ENCODE data around the gene CAMK1G. TPM values are rescaled to one million over a fixed set of nuclear protein-coding genes. Genes with fewer than 3 reads are reported as not detected.

The CAMK1G gene
- total RNA-seq, 2 experiments from 2014 or later: not detected

DNA sequence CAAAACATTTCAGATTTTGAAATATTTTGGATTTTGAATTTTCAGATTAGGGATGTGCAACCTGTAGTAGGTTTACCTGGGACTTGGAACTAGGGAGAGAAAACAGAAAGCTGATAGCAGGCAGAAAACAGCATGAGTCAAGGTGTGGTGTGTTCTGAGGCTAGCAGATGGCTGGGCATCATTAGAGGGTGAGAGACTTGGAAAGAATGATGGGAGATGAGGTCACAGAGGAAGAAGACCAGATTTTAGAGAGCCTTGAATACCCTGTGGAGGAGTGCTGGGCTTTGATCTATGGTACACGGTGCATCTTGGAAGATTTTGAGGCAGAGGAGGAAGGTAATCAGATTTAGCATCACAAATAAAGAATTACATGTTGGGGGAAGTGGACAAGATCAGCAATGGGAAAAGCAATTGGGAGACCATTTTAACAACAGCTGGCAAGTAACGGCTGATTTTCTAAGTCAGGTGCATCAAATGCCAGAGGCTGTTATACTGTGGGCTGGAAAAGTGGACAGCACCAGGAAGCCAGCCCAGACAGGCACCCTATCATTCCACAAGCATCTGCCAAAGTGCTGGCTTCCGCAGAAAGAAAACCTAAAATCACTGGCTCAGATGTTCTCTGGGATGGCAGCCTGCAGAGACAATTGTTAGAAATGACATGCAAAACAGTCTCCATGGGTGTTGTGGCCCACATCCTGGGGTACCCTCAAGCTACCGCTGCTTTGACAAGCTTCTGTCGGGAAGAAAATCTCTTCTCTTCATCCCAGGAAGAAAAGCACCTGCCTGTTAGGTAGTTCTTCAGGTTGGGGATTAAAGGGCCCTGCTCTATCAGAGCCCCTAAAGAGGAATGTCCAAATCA is 30.9 kb upstream of the CAMK1G start:
- H3K4me3 Mint-ChIP-seq: no peak overlapping the region
- CTCF ChIA-PET: no interaction called here
- ATAC-seq (no peak), DNase-seq (no peak)
- no peaks in the 10 kb centered on the region for H3K4me1 Mint-ChIP-seq
- no peaks in the 10 kb centered on the region for H3K36me3 Mint-ChIP-seq
- peaks cover 43% of the 10 kb centered on the region for H3K27me3 Mint-ChIP-seq
- H3K27ac Mint-ChIP-seq: no peak overlapping the region
- H3K9me3 Mint-ChIP-seq (ENCODE audit: low read depth): no peaks in the 10 kb centered on the region

DNA sequence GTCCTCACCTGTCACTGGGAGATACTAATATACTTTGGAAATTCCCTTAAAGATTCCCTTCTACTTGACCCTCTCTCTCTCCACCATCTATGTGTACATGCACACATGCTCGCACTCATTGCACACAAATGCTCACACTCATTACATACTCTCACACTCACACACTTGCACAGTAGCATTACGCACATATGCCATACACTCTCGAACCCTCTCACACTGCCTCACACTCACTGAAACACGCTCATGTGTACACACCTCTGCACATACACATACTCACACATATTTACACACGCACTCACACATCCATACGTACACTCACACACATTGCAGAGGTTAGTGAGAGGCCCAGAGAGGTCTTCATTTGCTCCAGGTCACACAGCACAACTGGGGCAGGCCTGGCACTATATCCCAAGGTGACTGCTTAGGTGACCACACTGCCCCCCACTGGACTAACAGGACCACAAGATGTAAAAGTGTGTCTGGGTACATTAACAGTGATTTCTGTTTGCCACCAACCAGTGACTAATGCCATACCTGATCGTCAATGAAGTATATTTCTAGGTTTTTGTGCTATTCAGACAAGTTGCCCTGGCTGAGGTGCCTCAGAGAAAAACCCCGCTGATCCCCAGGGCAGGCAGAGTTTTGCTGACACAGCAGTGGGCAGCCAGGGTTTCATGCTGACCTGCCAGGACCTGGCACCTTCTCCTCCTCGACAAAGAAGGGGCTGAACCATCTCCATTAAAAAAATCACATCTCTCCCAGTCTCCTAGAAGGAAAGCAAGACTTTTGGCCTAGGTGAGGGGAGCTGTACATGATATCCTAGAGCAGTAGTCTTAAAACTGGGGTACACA is 28.5 kb upstream of the CAMK1G start:
- Mint-ChIP-seq H3K9me3 (ENCODE audit: low read depth) (no peaks in the 10 kb centered on the region), H3K4me1 (no peaks in the 10 kb centered on the region), H3K27me3 (peaks cover 29% of the 10 kb centered on the region), H3K36me3 (no peaks in the 10 kb centered on the region), H3K27ac (no peak overlapping the region), H3K4me3 (no peak overlapping the region)
- CTCF ChIA-PET: no interaction called here
- DNase-seq: no peak
- no peak for ATAC-seq

DNA sequence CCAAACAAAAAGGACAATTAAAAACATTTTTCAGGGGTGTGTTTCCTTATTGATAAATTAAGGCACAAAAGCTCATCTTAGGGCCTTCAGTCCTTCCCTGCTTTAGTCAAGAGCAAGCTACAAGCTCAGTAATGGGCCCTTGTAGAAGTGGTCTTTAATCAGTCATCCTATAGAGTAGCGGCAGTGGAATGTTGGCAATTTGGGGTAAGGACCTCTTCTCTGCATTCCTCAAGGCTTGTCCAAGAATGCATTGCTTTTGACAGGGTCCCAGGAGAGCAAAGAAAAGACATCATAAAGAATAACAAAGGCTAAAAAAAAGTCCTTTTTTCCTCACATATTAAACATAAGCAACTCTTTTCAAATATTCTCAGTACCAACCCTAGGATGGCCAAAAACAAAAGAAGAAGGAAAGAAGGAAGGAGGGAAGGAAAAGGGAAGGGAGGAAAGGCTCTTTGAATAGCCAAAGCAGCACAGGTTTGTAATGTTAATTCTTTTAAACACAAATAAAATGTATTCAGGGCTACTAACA is 27.3 kb upstream of the CAMK1G start:
- Mint-ChIP-seq H3K4me3 (no peak overlapping the region), H3K4me1 (no peaks in the 10 kb centered on the region), H3K27me3 (peaks cover 23% of the 10 kb centered on the region), H3K27ac (no peak overlapping the region), H3K9me3 (ENCODE audit: low read depth) (no peaks in the 10 kb centered on the region), H3K36me3 (no peaks in the 10 kb centered on the region)
- DNase-seq (no peak), ATAC-seq (no peak)
- CTCF ChIA-PET: interaction anchor here (0.8 to 1.2 kb wide), 2 partner anchors 11 to 12 kb away, joined by 3 to 6 read pairs; no protein-coding TSS in a partner anchor

- Mint-ChIP-seq H3K36me3 (no peaks in the 10 kb centered on the region), H3K4me3 (no peak overlapping the region), H3K4me1 (no peaks in the 10 kb centered on the region), H3K27ac (no peak overlapping the region), H3K9me3 (ENCODE audit: low read depth) (no peaks in the 10 kb centered on the region), H3K27me3 (peaks cover 21% of the 10 kb centered on the region)
- CTCF ChIA-PET: interaction anchor here (0.9 kb wide), 1 partner anchor 9 kb away, joined by 4 read pairs; no protein-coding TSS in a partner anchor
- ATAC-seq (no peak), DNase-seq (no peak)
Observed at GRCh38 chr1:209557221-209557620, 26.3 kb upstream of the CAMK1G start.

DNA sequence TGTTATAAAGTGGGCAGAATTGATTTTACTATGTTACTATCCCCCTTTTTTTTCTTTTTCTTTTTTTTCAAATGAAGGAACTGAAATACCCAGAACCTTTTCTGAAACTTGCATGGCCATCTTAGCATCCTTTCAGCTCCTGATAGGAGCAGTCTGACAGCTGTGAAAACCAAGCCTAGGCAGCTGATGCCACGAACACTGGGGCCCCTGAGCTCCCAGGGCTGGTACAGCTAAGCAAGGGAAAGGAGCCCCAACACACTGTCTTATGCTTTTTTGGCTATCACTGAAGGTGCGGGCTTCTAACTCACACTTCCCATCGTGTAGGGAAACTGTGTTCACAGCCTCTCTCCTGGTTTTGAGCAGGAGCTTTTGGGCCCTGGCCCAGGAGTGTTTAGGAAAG is 23.0 kb upstream of the CAMK1G start:
- no peak overlapping the region for H3K4me3 Mint-ChIP-seq
- CTCF ChIA-PET: interaction anchor here (1.0 to 1.6 kb wide), 4 partner anchors 9 to 176 kb away, joined by 3 to 5 read pairs (median 3); no protein-coding TSS in a partner anchor
- no peaks in the 10 kb centered on the region for H3K9me3 Mint-ChIP-seq (ENCODE audit: low read depth)
- no peaks in the 10 kb centered on the region for H3K4me1 Mint-ChIP-seq
- DNase-seq: no peak
- H3K27ac Mint-ChIP-seq: no peak overlapping the region
- no peaks in the 10 kb centered on the region for H3K36me3 Mint-ChIP-seq
- H3K27me3 Mint-ChIP-seq: peaks cover 19% of the 10 kb centered on the region
- no peak for ATAC-seq

DNA sequence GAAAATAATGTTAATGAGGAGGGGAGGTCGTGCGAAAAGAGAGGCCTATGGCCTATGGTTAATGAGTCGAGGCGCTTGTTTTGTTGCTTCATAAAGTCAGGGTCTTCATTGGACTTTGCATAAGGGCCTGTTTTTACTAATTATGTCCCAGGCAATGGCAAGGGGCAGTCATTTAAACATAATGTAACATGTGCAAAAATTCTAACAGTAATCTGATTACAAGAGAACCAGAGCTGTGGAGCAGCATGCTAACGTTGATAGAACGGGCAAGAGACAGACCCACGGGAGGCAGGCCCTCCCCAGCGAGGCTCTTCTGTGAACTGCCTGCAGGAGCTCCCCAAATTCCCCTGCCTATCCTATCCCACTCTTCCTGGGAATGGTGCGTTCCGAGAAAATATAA is 22.6 kb upstream of the CAMK1G start:
- DNase-seq: no peak
- Mint-ChIP-seq H3K27me3 (peaks cover 20% of the 10 kb centered on the region), H3K9me3 (ENCODE audit: low read depth) (no peaks in the 10 kb centered on the region), H3K4me1 (no peaks in the 10 kb centered on the region), H3K4me3 (no peak overlapping the region), H3K27ac (no peak overlapping the region), H3K36me3 (no peaks in the 10 kb centered on the region)
- ATAC-seq: no peak
- CTCF ChIA-PET: interaction anchor here (1.0 to 1.6 kb wide), 3 partner anchors 8 to 176 kb away, joined by 3 to 5 read pairs (median 3); no protein-coding TSS in a partner anchor

- CTCF ChIA-PET: interaction anchor here (1.5 kb wide), 1 partner anchor 66 kb away, joined by 3 read pairs; no protein-coding TSS in a partner anchor
- no peaks in the 10 kb centered on the region for H3K9me3 Mint-ChIP-seq (ENCODE audit: low read depth)
- peaks cover 20% of the 10 kb centered on the region for H3K27me3 Mint-ChIP-seq
- no peaks in the 10 kb centered on the region for H3K36me3 Mint-ChIP-seq
- no peak for DNase-seq
- no peaks in the 10 kb centered on the region for H3K4me1 Mint-ChIP-seq
- H3K4me3 Mint-ChIP-seq: no peak overlapping the region
- no peak overlapping the region for H3K27ac Mint-ChIP-seq
- ATAC-seq: no peak
Observed at GRCh38 chr1:209561532-209561931, 22.0 kb upstream of the CAMK1G start.

- Mint-ChIP-seq H3K36me3 (no peaks in the 10 kb centered on the region), H3K4me3 (no peak overlapping the region), H3K4me1 (peaks cover 6% of the 10 kb centered on the region), H3K9me3 (ENCODE audit: low read depth) (no peaks in the 10 kb centered on the region), H3K27ac (no peak overlapping the region), H3K27me3 (peaks cover 29% of the 10 kb centered on the region)
- DNase-seq: no peak
- CTCF ChIA-PET: interaction anchor here (1.1 to 3.5 kb wide), 7 partner anchors 12 to 362 kb away, joined by 3 to 29 read pairs (median 5); no protein-coding TSS in a partner anchor
- ATAC-seq: no peak
Observed at GRCh38 chr1:209564849-209565248, 18.7 kb upstream of the CAMK1G start.

GRCh38 chr1:209565759-209566678 is 17.5 kb upstream of the CAMK1G start:
- no peak overlapping the region for H3K27ac Mint-ChIP-seq
- peaks cover 38% of the 10 kb centered on the region for H3K27me3 Mint-ChIP-seq
- CTCF ChIA-PET: interaction anchor here (0.6 to 3.5 kb wide), 34 partner anchors 9 to 779 kb away, joined by 3 to 29 read pairs (median 4); partner anchors contain the start of genes CAMK1G and G0S2
- peaks cover 9% of the 10 kb centered on the region for H3K4me1 Mint-ChIP-seq
- H3K9me3 Mint-ChIP-seq (ENCODE audit: low read depth): no peaks in the 10 kb centered on the region
- no peaks in the 10 kb centered on the region for H3K36me3 Mint-ChIP-seq
- H3K4me3 Mint-ChIP-seq: no peak overlapping the region
- ATAC-seq: peak; percentile 89
- peak; percentile 85 for DNase-seq

- H3K36me3 Mint-ChIP-seq: no peaks in the 10 kb centered on the region
- H3K27me3 Mint-ChIP-seq: peaks cover 45% of the 10 kb centered on the region
- H3K4me1 Mint-ChIP-seq: peaks cover 9% of the 10 kb centered on the region
Observed at GRCh38 chr1:209567698-209568175, 15.8 kb upstream of the CAMK1G start.

DNA sequence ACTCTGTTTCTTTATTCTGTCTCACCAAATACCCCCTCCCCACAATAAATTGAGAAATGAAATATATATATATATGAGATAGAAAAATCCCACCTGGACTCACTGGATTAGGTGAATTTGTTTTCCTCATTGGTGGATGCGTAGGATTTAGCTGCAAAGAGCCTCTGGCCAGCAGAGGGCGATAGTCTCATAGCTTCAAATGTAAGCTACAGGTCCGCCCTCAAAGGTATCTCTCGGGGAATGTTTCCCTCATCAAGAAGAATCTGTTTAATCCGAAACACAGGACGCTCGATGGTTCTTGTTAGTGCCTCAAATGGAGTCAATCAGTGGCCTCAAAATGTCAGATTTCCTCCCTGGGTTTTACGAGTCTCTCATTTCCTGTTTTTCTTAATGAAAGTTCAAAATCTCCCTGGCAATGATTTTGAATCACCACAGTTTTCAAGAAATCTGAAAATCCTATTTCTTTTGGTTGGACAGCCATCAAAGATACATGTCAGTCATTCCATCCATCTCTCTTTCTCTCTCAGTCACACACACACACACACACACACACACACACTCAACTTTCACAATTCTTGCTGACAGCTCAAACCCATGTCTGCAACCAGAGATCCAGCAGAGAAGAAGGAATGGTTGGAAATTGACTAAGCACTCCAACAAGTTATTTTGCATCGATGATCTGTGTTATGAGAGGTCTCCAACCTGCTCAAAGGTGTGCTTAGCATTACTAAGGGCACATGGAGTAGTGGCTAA is 13.9 kb upstream of the CAMK1G start:
- H3K27me3 Mint-ChIP-seq: peaks cover 51% of the 10 kb centered on the region
- no peak overlapping the region for H3K27ac Mint-ChIP-seq
- no peaks in the 10 kb centered on the region for H3K9me3 Mint-ChIP-seq (ENCODE audit: low read depth)
- ATAC-seq (peak; percentile 70), DNase-seq (peak; percentile 82)
- peaks cover 9% of the 10 kb centered on the region for H3K4me1 Mint-ChIP-seq
- CTCF ChIA-PET: interaction anchor here (0.6 to 3.3 kb wide), 34 partner anchors 8 to 320 kb away, joined by 3 to 23 read pairs (median 4); partner anchors contain the start of gene G0S2
- H3K36me3 Mint-ChIP-seq: no peaks in the 10 kb centered on the region
- H3K4me3 Mint-ChIP-seq: peak overlapping the region; percentile 49

More at GRCh38 chr1:209567698-209568175, 15.8 kb upstream of the CAMK1G start:
- H3K4me3 Mint-ChIP-seq: no peak overlapping the region
- no peak for DNase-seq
- no peaks in the 10 kb centered on the region for H3K9me3 Mint-ChIP-seq (ENCODE audit: low read depth)
- no peak overlapping the region for H3K27ac Mint-ChIP-seq
- ATAC-seq: no peak
- CTCF ChIA-PET: interaction anchor here (0.5 to 3.5 kb wide), 14 partner anchors 10 to 681 kb away, joined by 3 to 29 read pairs (median 5); partner anchors contain the start of gene C1orf74
